HEK293 (cell line): Measurements from ENCODE around the gene IFI27L1.

Experiments
- CTCF ChIA-PET: fragments of 350-600 bp; formaldehyde crosslinking; extraction: SDS; loops from one replicate; lab custom pipeline; 2021; ENCODE audit warnings: antibody characterized with exemption; lab: Yijun Ruan, JAX
- POLR2A ChIA-PET: fragments of 300-600 bp; formaldehyde crosslinking; extraction: SDS; loops from one replicate; lab custom pipeline; 2020; ENCODE audit warnings: antibody characterized with exemption, inconsistent platforms; lab: Yijun Ruan, JAX
- H3K27ac ChIP-seq: fragments of 200-500 bp; sonication (Bioruptor generic); 2 replicates; pipeline ENCODE4 v1.5.1; 2014; ENCODE audit warnings: low read depth, low read length, control low read depth, inconsistent platforms; ENCODE audit errors: extremely low read depth
- H3K36me3 ChIP-seq, 2 experiments: fragments of 200-500 bp in 1 of 2; sonication (Bioruptor generic) in 1 of 2; 1 replicate in 1 of 2; 2 replicates in 1 of 2; pipeline ENCODE4 v1.5.1; 2014 to 2017; ENCODE audit warnings: inconsistent platforms in 2 of 2, low read length in 2 of 2; ENCODE audit not compliant: control insufficient read depth in 2 of 2, insufficient read depth in 1 of 2
- H3K4me1 ChIP-seq: fragments of 200-500 bp; sonication (Bioruptor generic); 2 replicates; pipeline ENCODE4 v1.5.1; 2014; ENCODE audit warnings: mild to moderate bottlenecking, low read length, inconsistent platforms; ENCODE audit not compliant: control insufficient read depth, insufficient read depth
- H3K4me3 ChIP-seq: 2 replicates; pipeline ENCODE4 v1.5.1; 2011; ENCODE audit warnings: low read depth, mild to moderate bottlenecking, control low read depth, low read length, moderate library complexity
- H3K9me3 ChIP-seq: fragments of 200-500 bp; sonication (Bioruptor generic); 2 replicates; pipeline ENCODE4 v1.5.1; 2014; ENCODE audit warnings: low read depth, low read length, inconsistent platforms; ENCODE audit not compliant: control insufficient read depth, insufficient read depth
- CTCF ChIP-seq: fragments of 450-650 bp; formaldehyde crosslinking; IDR thresholded peaks from 2 replicates; pipeline ENCODE4 v1.5.1; 2016; ENCODE audit warnings: missing biosample characterization, missing genetic modification characterization
- IKZF3 ChIP-seq: fragments of 450-650 bp; IDR thresholded peaks from 2 replicates; pipeline ENCODE4 v1.5.0; 2018; ENCODE audit warnings: missing biosample characterization, mild to moderate bottlenecking, missing genetic modification characterization, moderate library complexity
- SP3 ChIP-seq: fragments of 450-650 bp; formaldehyde crosslinking; IDR thresholded peaks from 2 replicates; pipeline ENCODE4 v1.5.1; 2016; ENCODE audit warnings: missing biosample characterization, missing genetic modification characterization
- YY1 ChIP-seq: fragments of 450-650 bp; formaldehyde crosslinking; IDR thresholded peaks from 2 replicates; pipeline ENCODE4 v1.5.1; 2018; ENCODE audit warnings: missing biosample characterization, missing genetic modification characterization
- ZBTB20 ChIP-seq: fragments of 450-650 bp; formaldehyde crosslinking; IDR thresholded peaks from 2 replicates; pipeline ENCODE4 v1.5.1; 2016; ENCODE audit warnings: missing biosample characterization, missing genetic modification characterization
- ZFHX2 ChIP-seq: fragments of 450-650 bp; formaldehyde crosslinking; conservative IDR thresholded peaks from 2 replicates; pipeline ENCODE4 v1.5.1; 2016; ENCODE audit warnings: missing biosample characterization, missing genetic modification characterization
- ZFP37 ChIP-seq: fragments of 450-650 bp; formaldehyde crosslinking; IDR thresholded peaks from 2 replicates; pipeline ENCODE4 v1.5.1; 2016; ENCODE audit warnings: missing biosample characterization, missing genetic modification characterization
- ZNF138 ChIP-seq: fragments of 450-650 bp; formaldehyde crosslinking; IDR thresholded peaks from 2 replicates; pipeline ENCODE4 v1.5.1; 2016; ENCODE audit warnings: missing biosample characterization, missing genetic modification characterization, borderline replicate concordance
- ZNF302 ChIP-seq: fragments of 450-650 bp; formaldehyde crosslinking; IDR thresholded peaks from 2 replicates; pipeline ENCODE4 v1.5.1; 2016; ENCODE audit warnings: missing biosample characterization, missing genetic modification characterization, low read depth
- ZNF311 ChIP-seq: fragments of 450-650 bp; formaldehyde crosslinking; IDR thresholded peaks from 2 replicates; pipeline ENCODE4 v1.5.1; 2017; ENCODE audit warnings: missing biosample characterization, missing genetic modification characterization, borderline replicate concordance
- ZNF404 ChIP-seq: fragments of 450-650 bp; formaldehyde crosslinking; IDR thresholded peaks from 2 replicates; pipeline ENCODE4 v1.5.1; 2017; ENCODE audit warnings: missing biosample characterization, missing genetic modification characterization
- ZNF514 ChIP-seq: fragments of 450-650 bp; formaldehyde crosslinking; IDR thresholded peaks from 2 replicates; pipeline ENCODE4 v1.5.1; 2016; ENCODE audit warnings: missing biosample characterization, missing genetic modification characterization
- ZNF623 ChIP-seq: fragments of 450-650 bp; formaldehyde crosslinking; IDR thresholded peaks from 2 replicates; pipeline ENCODE4 v1.5.1; 2016; ENCODE audit warnings: missing biosample characterization, missing genetic modification characterization
- ZNF658 ChIP-seq: fragments of 450-650 bp; formaldehyde crosslinking; IDR thresholded peaks from 2 replicates; pipeline ENCODE4; 2016; ENCODE audit warnings: missing biosample characterization, missing genetic modification characterization
- ZNF768 ChIP-seq: fragments of 450-650 bp; formaldehyde crosslinking; IDR thresholded peaks from 2 replicates; pipeline ENCODE4 v1.5.1; 2018; ENCODE audit warnings: missing biosample characterization, mild to moderate bottlenecking, missing genetic modification characterization
- ZNF777 ChIP-seq: fragments of 450-650 bp; formaldehyde crosslinking; IDR thresholded peaks from 2 replicates; pipeline ENCODE4 v1.5.1; 2017; ENCODE audit warnings: missing biosample characterization, missing genetic modification characterization, borderline replicate concordance
- TF ChIP-seq, protein P1 (sequence below): fragments of 450-650 bp; formaldehyde crosslinking; IDR thresholded peaks from 2 replicates; pipeline ENCODE4 v1.5.1; 2016; ENCODE audit warnings: missing biosample characterization, missing genetic modification characterization
- TF ChIP-seq, protein P2 (sequence below): IDR thresholded peaks from 2 replicates; pipeline ENCODE4 v1.6.1; 2011; ENCODE audit warnings: mild to moderate bottlenecking, low read depth, low read length, borderline replicate concordance
- TF ChIP-seq, protein P3 (sequence below): fragments of 450-650 bp; formaldehyde crosslinking; conservative IDR thresholded peaks from 2 replicates; pipeline ENCODE4 v1.5.1; 2016; ENCODE audit warnings: low read depth, missing biosample characterization, missing genetic modification characterization

Gene IFI27L1

GRCh38 chr14:94056579-94057308, 24.4 kb upstream of the IFI27L1 start:
- H3K36me3 ChIP-seq: peaks cover 68 to 96% of the 10 kb centered on the region in 2 experiments
- ChIA-PET POLR2A (no interaction called here), CTCF (interaction anchor here (1.0 to 3.8 kb wide), 4 partner anchors 20 to 117 kb away, joined by 3 to 18 read pairs (median 4); no protein-coding TSS in a partner anchor)
- TF ChIP-seq ZNF311: no peak
- no peak for TF ChIP-seq ZNF623 (tag by site-specific recombination)
- TF ChIP-seq ZNF404 (tag by site-specific recombination): no peak
- peak; percentile 12; the same call in 1 of the 2 replicates for TF ChIP-seq ZFHX2 (tag by site-specific recombination)
- TF ChIP-seq, protein P1, sequence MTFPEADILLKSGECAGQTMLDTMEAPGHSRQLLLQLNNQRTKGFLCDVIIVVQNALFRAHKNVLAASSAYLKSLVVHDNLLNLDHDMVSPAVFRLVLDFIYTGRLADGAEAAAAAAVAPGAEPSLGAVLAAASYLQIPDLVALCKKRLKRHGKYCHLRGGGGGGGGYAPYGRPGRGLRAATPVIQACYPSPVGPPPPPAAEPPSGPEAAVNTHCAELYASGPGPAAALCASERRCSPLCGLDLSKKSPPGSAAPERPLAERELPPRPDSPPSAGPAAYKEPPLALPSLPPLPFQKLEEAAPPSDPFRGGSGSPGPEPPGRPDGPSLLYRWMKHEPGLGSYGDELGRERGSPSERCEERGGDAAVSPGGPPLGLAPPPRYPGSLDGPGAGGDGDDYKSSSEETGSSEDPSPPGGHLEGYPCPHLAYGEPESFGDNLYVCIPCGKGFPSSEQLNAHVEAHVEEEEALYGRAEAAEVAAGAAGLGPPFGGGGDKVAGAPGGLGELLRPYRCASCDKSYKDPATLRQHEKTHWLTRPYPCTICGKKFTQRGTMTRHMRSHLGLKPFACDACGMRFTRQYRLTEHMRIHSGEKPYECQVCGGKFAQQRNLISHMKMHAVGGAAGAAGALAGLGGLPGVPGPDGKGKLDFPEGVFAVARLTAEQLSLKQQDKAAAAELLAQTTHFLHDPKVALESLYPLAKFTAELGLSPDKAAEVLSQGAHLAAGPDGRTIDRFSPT: no peak
- no peak for TF ChIP-seq ZNF302 (tag by site-specific recombination)
- TF ChIP-seq, all 188 proteins: peak for 1
- no peaks in the 10 kb centered on the region for H3K9me3 ChIP-seq
- H3K27ac ChIP-seq: no peak overlapping the region
- H3K4me3 ChIP-seq: no peak overlapping the region
- H3K4me1 ChIP-seq: no peaks in the 10 kb centered on the region

DNA sequence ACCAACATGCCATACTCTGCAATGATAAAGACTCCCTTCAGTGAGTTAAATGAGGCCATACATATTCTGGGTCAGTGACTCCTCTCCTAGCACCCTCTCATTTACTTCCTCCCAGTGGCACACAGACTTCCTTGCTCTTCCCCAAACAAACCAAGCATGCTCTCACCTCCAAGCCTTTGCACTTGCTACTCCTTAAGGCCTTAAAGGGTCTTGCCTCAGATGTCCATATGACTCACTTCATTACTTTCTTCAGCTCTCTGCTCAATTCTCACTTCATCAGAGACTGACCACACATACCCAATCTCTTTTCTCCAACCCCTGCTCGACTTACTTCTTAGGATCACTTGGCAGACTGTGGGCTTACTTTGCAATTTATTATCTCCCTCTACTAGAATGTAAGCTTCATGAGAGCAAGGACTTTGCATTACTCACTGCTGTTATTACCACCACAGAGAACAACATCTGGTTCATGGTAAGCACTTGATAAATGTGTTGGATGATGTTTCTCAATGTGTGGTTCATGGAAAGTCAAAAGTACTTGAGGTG, 22.9 kb upstream of the IFI27L1 start:
- Histone ChIP-seq H3K36me3 (peaks cover 72 to 92% of the 10 kb centered on the region in 2 experiments), H3K4me1 (no peaks in the 10 kb centered on the region), H3K4me3 (no peak overlapping the region), H3K9me3 (no peaks in the 10 kb centered on the region), H3K27ac (no peak overlapping the region)
- TF ChIP-seq ZNF658 (no peak), ZNF514 (no peak), CTCF (tag by site-specific recombination) (no peak), ZNF768 (no peak), ZNF138 (no peak), ZBTB20 (tag by site-specific recombination) (no peak), ZNF777 (tag by site-specific recombination) (no peak), IKZF3 (tag by site-specific recombination) (no peak), ZFP37 (no peak), ZNF404 (tag by site-specific recombination) (no peak), YY1 (tag by site-specific recombination) (no peak), SP3 (no peak)
- TF ChIP-seq, protein P2, sequence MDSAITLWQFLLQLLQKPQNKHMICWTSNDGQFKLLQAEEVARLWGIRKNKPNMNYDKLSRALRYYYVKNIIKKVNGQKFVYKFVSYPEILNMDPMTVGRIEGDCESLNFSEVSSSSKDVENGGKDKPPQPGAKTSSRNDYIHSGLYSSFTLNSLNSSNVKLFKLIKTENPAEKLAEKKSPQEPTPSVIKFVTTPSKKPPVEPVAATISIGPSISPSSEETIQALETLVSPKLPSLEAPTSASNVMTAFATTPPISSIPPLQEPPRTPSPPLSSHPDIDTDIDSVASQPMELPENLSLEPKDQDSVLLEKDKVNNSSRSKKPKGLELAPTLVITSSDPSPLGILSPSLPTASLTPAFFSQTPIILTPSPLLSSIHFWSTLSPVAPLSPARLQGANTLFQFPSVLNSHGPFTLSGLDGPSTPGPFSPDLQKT: no peak
- TF ChIP-seq, protein P3, sequence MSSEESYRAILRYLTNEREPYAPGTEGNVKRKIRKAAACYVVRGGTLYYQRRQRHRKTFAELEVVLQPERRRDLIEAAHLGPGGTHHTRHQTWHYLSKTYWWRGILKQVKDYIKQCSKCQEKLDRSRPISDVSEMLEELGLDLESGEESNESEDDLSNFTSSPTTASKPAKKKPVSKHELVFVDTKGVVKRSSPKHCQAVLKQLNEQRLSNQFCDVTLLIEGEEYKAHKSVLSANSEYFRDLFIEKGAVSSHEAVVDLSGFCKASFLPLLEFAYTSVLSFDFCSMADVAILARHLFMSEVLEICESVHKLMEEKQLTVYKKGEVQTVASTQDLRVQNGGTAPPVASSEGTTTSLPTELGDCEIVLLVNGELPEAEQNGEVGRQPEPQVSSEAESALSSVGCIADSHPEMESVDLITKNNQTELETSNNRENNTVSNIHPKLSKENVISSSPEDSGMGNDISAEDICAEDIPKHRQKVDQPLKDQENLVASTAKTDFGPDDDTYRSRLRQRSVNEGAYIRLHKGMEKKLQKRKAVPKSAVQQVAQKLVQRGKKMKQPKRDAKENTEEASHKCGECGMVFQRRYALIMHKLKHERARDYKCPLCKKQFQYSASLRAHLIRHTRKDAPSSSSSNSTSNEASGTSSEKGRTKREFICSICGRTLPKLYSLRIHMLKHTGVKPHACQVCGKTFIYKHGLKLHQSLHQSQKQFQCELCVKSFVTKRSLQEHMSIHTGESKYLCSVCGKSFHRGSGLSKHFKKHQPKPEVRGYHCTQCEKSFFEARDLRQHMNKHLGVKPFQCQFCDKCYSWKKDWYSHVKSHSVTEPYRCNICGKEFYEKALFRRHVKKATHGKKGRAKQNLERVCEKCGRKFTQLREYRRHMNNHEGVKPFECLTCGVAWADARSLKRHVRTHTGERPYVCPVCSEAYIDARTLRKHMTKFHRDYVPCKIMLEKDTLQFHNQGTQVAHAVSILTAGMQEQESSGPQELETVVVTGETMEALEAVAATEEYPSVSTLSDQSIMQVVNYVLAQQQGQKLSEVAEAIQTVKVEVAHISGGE: no peak
- ChIA-PET POLR2A (no interaction called here), CTCF (interaction anchor here (1.5 to 3.8 kb wide), 2 partner anchors 21 to 74 kb away, joined by 5 to 18 read pairs; no protein-coding TSS in a partner anchor)
